Heart right ventricle (tissue), 16 donors: Measurements from ENCODE around the gene ANK3. TPM values are rescaled to one million over a fixed set of nuclear protein-coding genes. Genes with fewer than 3 reads are reported as not detected.

Experiments used
- ATAC-seq, 8 donors: fragments of 200-7000 bp; cut with Tn5 transposase; one replicate each; pipeline ENCODE4 v1.9.1; 2020; ENCODE audit warnings: mild to moderate bottlenecking in 8 of 8, moderate library complexity in 8 of 8, moderate number of reproducible peaks in 1 of 8
- DNase-seq, 2 donors: peaks; one replicate each; pipeline ENCODE4 v3.0.0-alpha.2; 2020
- H3K27ac ChIP-seq, 10 donors: fragments of 200-600 bp; sonication (generic) in 2 of 10; one replicate each; pipeline versions ENCODE4 v1.5.0 to v1.8.0; 2020 to 2022; ENCODE audit warnings: mild to moderate bottlenecking in 3 of 10
- H3K27me3 ChIP-seq, 7 donors: fragments of 200-600 bp; one replicate each; pipeline ENCODE4 v1.8.0; 2021 to 2022; ENCODE audit warnings: mild to moderate bottlenecking in 2 of 7
- H3K36me3 ChIP-seq, 9 donors: fragments of 200-600 bp; sonication (generic) in 1 of 9; one replicate each; pipeline versions ENCODE4 v1.5.0 to v1.8.0; 2020 to 2022; ENCODE audit warnings: mild to moderate bottlenecking in 2 of 9
- H3K4me1 ChIP-seq, 9 donors: fragments of 200-600 bp; sonication (generic) in 1 of 9; one replicate each; pipeline versions ENCODE4 v1.5.0 to v1.8.0; 2020 to 2022; ENCODE audit warnings: mild to moderate bottlenecking in 4 of 9
- H3K4me3 ChIP-seq, 10 donors: fragments of 200-600 bp; sonication (generic) in 2 of 10; one replicate each; pipeline versions ENCODE4 v1.5.0 to v1.8.0; 2020 to 2022; ENCODE audit warnings: mild to moderate bottlenecking in 7 of 10, moderate library complexity in 2 of 10
- H3K9me3 ChIP-seq, 11 donors: fragments of 200-600 bp in 10 of 11; sonication (generic) in 2 of 11; one replicate each; pipeline versions ENCODE4 v1.5.0 to v1.8.0; 2013 to 2022; ENCODE audit warnings: mild to moderate bottlenecking in 2 of 11, control low read depth in 1 of 11, moderate library complexity in 1 of 11
- CTCF ChIP-seq, 9 donors: fragments of 200-600 bp; sonication (generic) in 2 of 9; IDR thresholded peaks; one replicate each; pipeline versions ENCODE4 v1.5.0 to v1.8.0; 2021 to 2022; ENCODE audit warnings: antibody characterized with exemption in 9 of 9, mild to moderate bottlenecking in 5 of 9, moderate library complexity in 1 of 9
- WGBS, 2 donors: extraction: QIAGEN DNeasy Blood & Tissue Kit; methylation state at CpG; one replicate each; pipeline ENCODE4 v1.1.7; 2013; ENCODE audit warnings: inconsistent platforms in 1 of 2; 5-methylcytosine and 5-hydroxymethylcytosine counted together
- intact Hi-C, 10 donors: fragments of 100-400 bp; cut with DNase I; formaldehyde crosslinking; loops; one replicate each; pipeline versions ENCODE4 v1.11.1 to v1.14.2; 2022
- polyA plus RNA-seq, 2 donors: library from polyadenylated mRNA; stranded (reverse); fragments of 200-250 nt; gene quantifications; one replicate each; pipeline ENCODE4 v1.2.3, GENCODE V29; 2013
- total RNA-seq, 10 donors: library from RNA; stranded (reverse); fragmentation: NEBNext Ultra II Directional in 3 of 10; extraction: Animal tissue kit (Norgen Biotek cat#: 25700) in 3 of 10; gene quantifications; one replicate each; pipeline versions ENCODE4 v1.2.1 to v1.2.4, GENCODE V29; 2021 to 2023
- donor health status: Arrhythmogenic right ventricular cardiomyopathy.
- donor health status: ischemic (EF 13 %, LVEDD 7.1; RV severe dilation, severe dysfunction).
- donor health status: healthy with polysubstance abuse.
- donor health status: DM: no; HTN: yes; CAD: no.
- donor health status: DM: no; HTN: no; CAD: no.
- donor health status: ischemic (EF 25% LVEDD 6.9; RV normal size, moderate dysfunction).
- donor health status: ischemic (EF 25% LVEDD 5.7; RV mildly dilated, moderate dysfunction).
- donor health status: healthy.
- donor health status: DM: yes; HTN: yes; CAD: no.
- donor health status: Ischemic cardiomyopathy.
- donor health status: ischemic (EF 35%, LVEDD 5.7; RV mildly dilated, moderate dysfunction).
- donor health status: nonischemic (EF 11% LVEDD 7.7; RV severe dilation, severe dysfunction).
- donor health status: DM: yes; HTN: yes; CAD: no.
- donor health status: PGD.
- donor health status: ischemic (EF 29% LVEDD 5.4; RV normal size, mild dysfunction).
- donor health status: nonischemic (EF 23%, LVEDD 6.1; RV moderate dilation, normal function).

Gene ANK3
- total and polyA plus RNA-seq, 12 donors, result 34.4 to 287 (median 245) TPM

GRCh38 chr10:60346661-60347060 lies 43.0 kb downstream of the ANK3 start:
- no peaks in the 10 kb centered on the region for H3K36me3 ChIP-seq
- peaks cover 0 to 15% (median 8%) of the 10 kb centered on the region in 9 donors for H3K4me1 ChIP-seq
- WGBS, 2 donors, result 87 to 91% methylated on average over 1 of the region's 1 CpG
- intact Hi-C loops, result no loop called here
- no peaks in the 10 kb centered on the region for H3K27me3 ChIP-seq
- no peak for TF ChIP-seq CTCF (IDR thresholded peaks at IDR 0.05)
- H3K9me3 ChIP-seq, result no peaks in the 10 kb centered on the region
- ATAC-seq (no peak), DNase-seq (no peak)
- no peak overlapping the region for H3K27ac ChIP-seq
- H3K4me3 ChIP-seq, result no peak overlapping the region

- ATAC-seq (no peak), DNase-seq (no peak)
- Histone ChIP-seq H3K27ac (no peak overlapping the region), H3K27me3 (no peaks in the 10 kb centered on the region), H3K9me3 (no peaks in the 10 kb centered on the region), H3K4me3 (no peak overlapping the region), H3K4me1 (no peaks in the 10 kb centered on the region), H3K36me3 (no peaks in the 10 kb centered on the region)
- WGBS, 2 donors, result 67 to 78% methylated on average over 1 of the region's 1 CpG
- intact Hi-C loops, result no loop called here
- TF ChIP-seq CTCF (IDR thresholded peaks at IDR 0.05), result no peak
Measured at GRCh38 chr10:60343254-60343653, 46.4 kb downstream of the ANK3 start.

GRCh38 chr10:60341969-60342368 lies 47.7 kb downstream of the ANK3 start:
- 79 to 81% methylated on average over 4 of the region's 4 CpGs for WGBS, 2 donors
- Histone ChIP-seq H3K27ac (no peak overlapping the region), H3K36me3 (no peaks in the 10 kb centered on the region), H3K4me3 (no peak overlapping the region), H3K4me1 (no peaks in the 10 kb centered on the region), H3K27me3 (no peaks in the 10 kb centered on the region), H3K9me3 (no peaks in the 10 kb centered on the region)
- no peak for TF ChIP-seq CTCF (IDR thresholded peaks at IDR 0.05)
- DNase-seq (no peak), ATAC-seq (no peak)
- intact Hi-C loops, result no loop called here

GRCh38 chr10:60340973-60341372 lies 48.7 kb downstream of the ANK3 start:
- 86 to 89% methylated on average over 1 of the region's 1 CpG for WGBS, 2 donors
- DNase-seq, result no peak

More at GRCh38 chr10:60340973-60341372, 48.7 kb downstream of the ANK3 start:
- ATAC-seq, result no peak
- H3K27me3 ChIP-seq, result no peaks in the 10 kb centered on the region
- no peak for TF ChIP-seq CTCF (IDR thresholded peaks at IDR 0.05)
- no peak overlapping the region for H3K4me3 ChIP-seq
- no peaks in the 10 kb centered on the region for H3K9me3 ChIP-seq
- no peaks in the 10 kb centered on the region for H3K4me1 ChIP-seq
- intact Hi-C loops, result no loop called here
- H3K36me3 ChIP-seq, result no peaks in the 10 kb centered on the region
- H3K27ac ChIP-seq, result no peak overlapping the region
